ENCODE results near the gene NEK6.
A peak's percentile ranks its signal among the peaks of the same experiment; 100 is the strongest.

NEK6 gene

GRCh38 chr9:124355941-124356744 lies 98.4 kb downstream of the NEK6 start:
- no peak overlapping the region for H3K4me3 ChIP-seq (ENCODE audit: control insufficient read depth, low read depth, low read length)
- DNase-seq (ENCODE audit: low read depth): peak; percentile 22
- TF ChIP-seq CTCF (conservative IDR thresholded peaks at IDR 0.05; ENCODE audit: control insufficient read depth, insufficient read depth, low read depth, low read length): no peak

GRCh38 chr9:124356745-124357390 lies 99.1 kb downstream of the NEK6 start:
- no peak for DNase-seq (ENCODE audit: low read depth)
- TF ChIP-seq CTCF (conservative IDR thresholded peaks at IDR 0.05; ENCODE audit: control insufficient read depth, insufficient read depth, low read depth, low read length): no peak
- no peak overlapping the region for H3K4me3 ChIP-seq (ENCODE audit: control insufficient read depth, low read depth, low read length)

- DNase-seq (ENCODE audit: low read depth): peak; percentile 30
- no peak overlapping the region for H3K4me3 ChIP-seq (ENCODE audit: control insufficient read depth, low read depth, low read length)
- no peak for TF ChIP-seq CTCF (conservative IDR thresholded peaks at IDR 0.05; ENCODE audit: control insufficient read depth, insufficient read depth, low read depth, low read length)
Observed at GRCh38 chr9:124357721-124358361, 100.1 kb downstream of the NEK6 start.

- no peak for DNase-seq (ENCODE audit: low read depth)
- no peak for TF ChIP-seq CTCF (conservative IDR thresholded peaks at IDR 0.05; ENCODE audit: control insufficient read depth, insufficient read depth, low read depth, low read length)
- no peak overlapping the region for H3K4me3 ChIP-seq (ENCODE audit: control insufficient read depth, low read depth, low read length)
Observed at GRCh38 chr9:124358631-124359030, 100.9 kb downstream of the NEK6 start.

- no peak overlapping the region for H3K4me3 ChIP-seq (ENCODE audit: control insufficient read depth, low read depth, low read length)
- no peak for TF ChIP-seq CTCF (conservative IDR thresholded peaks at IDR 0.05; ENCODE audit: control insufficient read depth, insufficient read depth, low read depth, low read length)
- no peak for DNase-seq (ENCODE audit: low read depth)
Observed at GRCh38 chr9:124359426-124359825, 101.7 kb downstream of the NEK6 start.

DNA sequence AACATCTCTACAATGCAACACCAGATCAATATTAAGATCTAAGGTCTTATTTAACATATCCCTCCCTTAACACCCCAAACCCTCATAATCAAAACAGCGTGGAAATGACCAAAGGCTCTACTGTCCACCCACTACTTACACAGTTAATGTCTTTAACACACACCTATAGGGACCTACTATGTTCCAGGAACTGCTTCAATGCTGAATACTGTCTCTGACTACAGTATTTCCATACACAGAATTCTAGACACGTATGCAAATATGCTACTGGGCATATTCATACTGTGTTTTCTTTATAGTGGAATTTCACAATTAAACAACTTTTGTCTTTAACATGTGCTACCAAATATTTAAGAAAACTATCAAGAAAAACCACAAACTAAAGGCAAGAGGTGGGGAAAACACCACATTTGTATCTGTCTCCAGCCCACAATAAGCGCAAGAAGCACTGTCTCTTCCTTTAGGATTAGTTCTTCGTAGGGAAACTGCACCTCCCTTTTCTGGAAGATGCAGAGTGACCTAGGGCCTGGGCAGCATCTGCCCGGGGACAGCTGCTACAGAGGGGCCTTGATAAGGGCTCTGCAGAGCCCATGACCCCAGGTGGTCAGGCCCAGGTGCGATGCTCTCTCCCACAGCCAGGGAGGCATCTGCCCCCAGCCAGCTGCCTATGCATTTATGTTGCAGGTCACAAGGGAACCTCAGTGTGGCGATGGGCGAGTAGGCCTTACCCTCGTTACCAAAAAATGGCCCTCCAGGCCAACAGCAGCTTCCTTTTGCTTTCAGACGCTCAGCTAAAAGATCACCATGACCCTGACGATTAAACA lies 102.3 kb downstream of the NEK6 start:
- no peak for DNase-seq (ENCODE audit: low read depth)

More for the DNA sequence above, 102.3 kb downstream of the NEK6 start:
- no peak overlapping the region for H3K4me3 ChIP-seq (ENCODE audit: control insufficient read depth, low read depth, low read length)
- TF ChIP-seq CTCF (conservative IDR thresholded peaks at IDR 0.05; ENCODE audit: control insufficient read depth, insufficient read depth, low read depth, low read length): no peak
